GM10266 (cell line): ENCODE data around the gene ERC2.

Experiments used
- DNase-seq: peaks from one replicate; pipeline ENCODE4 v3.0.0; 2012; ENCODE audit errors: extremely low spot score
- TF ChIP-seq, protein P1 (sequence below): IDR thresholded peaks from 2 replicates; pipeline ENCODE4 v1.5.1; 2012; ENCODE audit warnings: mild to moderate bottlenecking, low read depth; ENCODE audit not compliant: control insufficient read depth, insufficient read depth; ENCODE audit errors: missing control alignments

ERC2 gene

DNA sequence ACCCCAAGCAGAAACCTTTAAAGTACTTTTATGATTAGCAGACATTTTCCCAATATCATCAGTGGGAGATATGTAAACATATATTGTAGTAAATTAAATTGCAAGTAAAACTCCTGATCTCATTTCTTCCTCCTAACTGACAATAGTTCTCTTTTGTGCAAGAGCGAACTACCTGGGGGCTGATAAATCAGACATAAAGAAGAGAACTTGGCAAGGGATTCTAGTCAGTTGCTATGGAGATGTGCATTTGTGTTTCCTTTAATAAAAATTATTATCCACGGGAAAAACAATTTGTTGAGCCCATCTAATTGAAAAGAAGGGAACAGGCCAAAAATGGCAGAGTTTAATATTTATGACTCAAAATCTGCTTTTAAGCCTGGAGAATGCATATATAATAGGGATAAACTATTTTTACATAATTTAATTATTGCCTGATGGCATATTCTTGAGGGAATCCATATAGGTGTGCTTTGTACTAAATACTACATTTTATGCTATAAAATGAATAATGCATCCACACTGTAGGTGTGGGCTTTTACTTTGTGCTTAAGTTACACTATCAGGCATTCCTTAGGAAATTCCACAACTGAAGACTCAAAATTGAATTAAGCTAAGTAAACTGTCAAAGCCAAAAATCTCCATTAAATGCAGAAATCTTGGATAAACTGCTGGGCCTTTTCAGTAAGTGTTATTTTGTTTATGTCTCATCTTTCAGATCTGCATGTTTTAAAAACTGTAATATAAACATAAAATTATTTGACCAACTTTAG lies 258.1 kb downstream of the ERC2 start:
- TF ChIP-seq, protein P1, sequence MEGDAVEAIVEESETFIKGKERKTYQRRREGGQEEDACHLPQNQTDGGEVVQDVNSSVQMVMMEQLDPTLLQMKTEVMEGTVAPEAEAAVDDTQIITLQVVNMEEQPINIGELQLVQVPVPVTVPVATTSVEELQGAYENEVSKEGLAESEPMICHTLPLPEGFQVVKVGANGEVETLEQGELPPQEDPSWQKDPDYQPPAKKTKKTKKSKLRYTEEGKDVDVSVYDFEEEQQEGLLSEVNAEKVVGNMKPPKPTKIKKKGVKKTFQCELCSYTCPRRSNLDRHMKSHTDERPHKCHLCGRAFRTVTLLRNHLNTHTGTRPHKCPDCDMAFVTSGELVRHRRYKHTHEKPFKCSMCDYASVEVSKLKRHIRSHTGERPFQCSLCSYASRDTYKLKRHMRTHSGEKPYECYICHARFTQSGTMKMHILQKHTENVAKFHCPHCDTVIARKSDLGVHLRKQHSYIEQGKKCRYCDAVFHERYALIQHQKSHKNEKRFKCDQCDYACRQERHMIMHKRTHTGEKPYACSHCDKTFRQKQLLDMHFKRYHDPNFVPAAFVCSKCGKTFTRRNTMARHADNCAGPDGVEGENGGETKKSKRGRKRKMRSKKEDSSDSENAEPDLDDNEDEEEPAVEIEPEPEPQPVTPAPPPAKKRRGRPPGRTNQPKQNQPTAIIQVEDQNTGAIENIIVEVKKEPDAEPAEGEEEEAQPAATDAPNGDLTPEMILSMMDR = no peak
- no peak for DNase-seq

DNA sequence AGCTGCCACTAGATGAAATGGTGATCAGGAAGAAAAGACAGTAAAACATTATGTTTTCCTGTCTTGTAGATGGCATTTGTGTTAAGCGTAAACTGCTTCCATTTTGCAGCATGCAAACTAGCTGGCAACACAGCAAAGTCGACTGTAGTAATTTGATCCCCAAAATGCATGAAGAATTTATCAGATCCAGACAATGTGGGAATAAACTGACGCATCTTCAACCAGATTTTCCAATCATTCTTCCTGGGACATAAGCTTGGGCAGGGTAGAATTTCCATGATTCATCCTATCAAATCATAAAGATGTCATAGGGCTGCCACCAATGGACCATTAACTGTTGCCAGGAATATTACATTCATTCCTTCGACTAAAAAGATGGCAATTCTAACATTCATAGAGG lies 260.3 kb downstream of the ERC2 start:
- DNase-seq = no peak
- TF ChIP-seq, protein P1 = no peak

DNA sequence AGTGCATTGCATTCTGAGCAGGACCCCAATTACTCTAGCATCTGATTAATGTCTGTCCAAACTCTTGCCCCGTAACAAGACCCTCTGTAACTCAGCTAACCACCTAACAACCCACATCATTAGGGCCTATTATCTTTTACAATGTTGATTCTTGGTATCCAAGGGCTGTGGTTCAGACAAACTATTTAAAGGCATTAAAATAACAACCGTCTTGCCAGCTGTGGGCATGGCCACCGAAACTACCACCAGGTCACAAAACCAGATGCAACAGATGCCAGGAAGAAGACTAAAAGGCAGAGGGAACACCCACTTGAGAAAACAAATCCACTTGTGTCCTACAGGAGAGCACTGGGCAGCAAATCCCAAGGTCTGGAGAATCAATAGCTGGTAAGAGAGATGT lies 262.9 kb downstream of the ERC2 start:
- DNase-seq = no peak
- TF ChIP-seq, protein P1 = no peak

DNA sequence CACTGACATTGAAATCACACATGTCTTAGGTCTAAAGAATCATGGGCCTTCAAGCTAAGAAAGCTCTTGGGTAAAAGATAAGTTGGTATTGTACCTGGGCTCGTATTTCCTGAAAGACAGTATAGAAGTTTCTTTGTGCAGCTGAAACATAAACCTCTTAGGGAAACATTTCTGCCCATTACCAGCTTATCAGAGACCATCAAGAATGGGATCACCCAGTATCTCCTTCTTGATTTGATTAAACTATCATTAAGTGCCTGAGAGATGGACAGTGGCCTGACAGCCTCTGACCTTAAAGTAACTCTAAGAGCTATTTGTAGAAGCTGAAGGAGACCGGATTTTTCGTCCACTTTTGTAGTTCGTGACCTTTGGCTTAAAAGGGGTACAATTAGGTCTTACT lies 265.3 kb downstream of the ERC2 start:
- DNase-seq = no peak
- TF ChIP-seq, protein P1 = no peak

DNA sequence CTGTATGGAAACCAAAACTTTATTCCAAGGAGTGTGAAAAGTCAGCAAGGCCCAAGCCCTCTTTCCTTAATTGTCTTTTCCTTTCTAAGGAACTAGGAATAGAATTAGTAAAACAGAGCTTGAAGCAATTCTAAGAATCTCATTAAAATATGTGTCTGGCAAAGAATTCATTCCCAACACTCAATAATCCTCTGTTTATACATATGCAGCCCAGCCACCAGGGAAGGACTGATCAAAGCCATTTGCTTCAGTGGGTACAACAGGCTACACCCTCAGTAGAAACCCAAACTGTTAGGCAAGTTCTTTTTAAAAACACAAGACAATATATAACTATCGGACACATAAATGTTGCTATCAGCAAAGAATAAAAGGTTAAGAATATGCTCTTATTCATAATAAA lies 266.9 kb downstream of the ERC2 start:
- no peak for DNase-seq
- TF ChIP-seq, protein P1 = no peak

DNA sequence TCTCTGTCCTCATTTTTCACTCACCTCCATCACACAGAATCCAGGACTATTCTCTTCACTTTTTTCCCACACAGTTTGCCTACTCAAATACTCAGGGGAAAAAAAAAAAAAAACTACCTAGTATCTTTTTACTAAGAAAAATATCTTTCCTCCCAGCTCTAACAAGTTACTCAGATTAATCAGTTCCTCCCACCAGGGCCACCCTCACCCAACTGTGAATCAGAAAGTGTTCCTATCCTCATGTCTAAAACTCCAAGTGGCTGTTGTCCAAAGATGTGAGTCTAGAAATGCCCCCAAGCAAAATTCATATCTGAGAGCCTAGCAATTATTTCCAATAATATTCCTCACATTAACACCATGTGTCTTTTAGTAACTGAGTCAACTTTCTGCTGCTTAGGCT lies 268.0 kb downstream of the ERC2 start:
- TF ChIP-seq, protein P1 = no peak
- no peak for DNase-seq

DNA sequence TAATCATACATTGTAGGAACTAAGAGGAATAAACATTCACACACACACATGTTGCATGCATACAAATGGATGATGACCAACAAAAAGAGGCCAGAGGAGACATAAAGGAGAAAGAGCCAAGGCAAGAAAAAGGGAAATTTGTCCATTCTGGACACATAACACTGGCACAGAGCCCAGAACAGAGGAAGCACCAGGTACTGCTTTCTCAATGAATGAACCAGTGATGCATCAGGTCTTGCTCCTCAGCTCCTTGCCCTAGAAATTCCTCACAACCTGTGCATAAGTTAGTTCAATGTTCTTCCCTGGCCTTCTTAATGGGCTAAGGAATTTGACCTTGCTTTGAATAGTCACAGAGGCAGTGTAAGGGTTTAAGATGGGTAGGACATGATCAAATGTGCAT lies 270.3 kb downstream of the ERC2 start:
- TF ChIP-seq, protein P1 = no peak
- no peak for DNase-seq
